ENCODE measurements around the gene GABBR1.

Gene GABBR1

GRCh38 chr6:29524044-29524443 is 108.9 kb downstream of the GABBR1 start:
- no peak for DNase-seq

GRCh38 chr6:29522227-29522626 is 110.8 kb downstream of the GABBR1 start:
- DNase-seq: no peak

- DNase-seq: no peak
Observed at GRCh38 chr6:29521006-29521680, 111.8 kb downstream of the GABBR1 start.

- no peak for DNase-seq
Observed at GRCh38 chr6:29520232-29520631, 112.8 kb downstream of the GABBR1 start.

- no peak for DNase-seq
Observed at GRCh38 chr6:29519291-29520010, 113.5 kb downstream of the GABBR1 start.

GRCh38 chr6:29517728-29518440 is 115.1 kb downstream of the GABBR1 start:
- DNase-seq: no peak

- no peak for DNase-seq
Observed at GRCh38 chr6:29517245-29517644, 115.7 kb downstream of the GABBR1 start.

GRCh38 chr6:29516108-29516507 is 116.9 kb downstream of the GABBR1 start:
- peak; percentile 27 for DNase-seq

- no peak for DNase-seq
Observed at GRCh38 chr6:29510746-29511300, 122.2 kb downstream of the GABBR1 start.

GRCh38 chr6:29510202-29510601 is 122.8 kb downstream of the GABBR1 start:
- no peak for DNase-seq
